HG02938 (cell line): ENCODE data around the gene PSMD7.
A peak's percentile ranks its signal among the peaks of the same experiment; 100 is the strongest.

Experiments
- ATAC-seq: cut with Tn5 transposase; IDR thresholded peaks from one replicate; pipeline ENCODE4 v1.9.1; 2021; ENCODE audit warnings: mild to moderate bottlenecking, moderate library complexity; ENCODE audit not compliant: unreplicated experiment

Gene PSMD7

DNA sequence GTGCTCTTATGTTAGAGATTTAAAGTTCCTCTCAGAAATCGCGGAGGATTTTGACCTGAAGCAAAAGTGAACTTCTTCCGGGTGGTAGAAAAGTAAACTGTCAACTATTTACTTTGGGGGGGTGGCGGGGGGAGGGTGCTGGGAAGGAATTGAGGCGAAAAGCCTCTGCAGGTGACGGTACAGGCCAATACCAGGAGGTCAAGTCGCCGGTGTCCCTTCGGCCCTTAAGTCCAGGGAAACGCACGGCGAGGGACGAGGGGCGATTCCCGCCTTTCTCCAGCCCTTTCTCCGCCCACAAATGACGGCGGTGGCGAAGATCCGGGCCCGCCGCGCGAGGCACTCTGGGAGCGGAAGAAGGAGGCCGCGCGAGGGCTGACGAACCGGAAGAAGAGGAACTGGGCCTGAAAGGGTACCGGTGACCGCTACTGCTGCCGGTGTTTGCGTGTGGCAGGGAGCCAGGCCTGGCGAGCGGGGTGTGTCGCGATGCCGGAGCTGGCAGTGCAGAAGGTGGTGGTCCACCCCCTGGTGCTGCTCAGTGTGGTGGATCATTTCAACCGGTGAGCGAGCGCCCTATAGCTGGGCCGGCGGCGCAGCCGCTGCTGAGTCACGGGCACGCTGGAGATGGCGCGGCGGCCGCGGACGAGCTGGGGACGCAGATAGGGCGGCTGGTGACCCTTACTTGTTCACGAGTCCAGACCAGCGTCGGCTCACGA, at the start of gene PSMD7:
Gene PSMD7, plus strand, starts transcription at position 383 of the 713 bp plus-strand sequence. Its CDS starts 101 bp downstream, at position 484.
- ATAC-seq, result peak; percentile 90

DNA sequence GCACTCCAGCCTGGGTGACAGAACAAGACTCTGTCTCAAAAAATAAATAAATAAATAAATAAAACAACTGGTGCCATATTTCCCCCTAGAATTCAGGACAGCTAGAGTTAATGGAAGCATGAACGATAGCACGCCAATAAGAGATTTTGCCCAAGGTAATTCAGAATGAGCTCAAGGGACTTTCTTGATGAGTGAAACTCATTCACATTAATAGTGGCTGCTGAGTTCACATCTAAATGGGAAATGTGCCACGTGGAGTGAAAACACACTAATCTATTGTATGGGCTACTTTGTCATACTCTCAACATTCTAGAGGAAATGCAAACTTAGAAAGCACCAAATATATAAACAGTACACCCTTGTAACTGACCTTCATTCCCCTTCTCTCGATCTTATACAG, 47.4 kb upstream of the PSMD7 start:
- no peak for ATAC-seq

DNA sequence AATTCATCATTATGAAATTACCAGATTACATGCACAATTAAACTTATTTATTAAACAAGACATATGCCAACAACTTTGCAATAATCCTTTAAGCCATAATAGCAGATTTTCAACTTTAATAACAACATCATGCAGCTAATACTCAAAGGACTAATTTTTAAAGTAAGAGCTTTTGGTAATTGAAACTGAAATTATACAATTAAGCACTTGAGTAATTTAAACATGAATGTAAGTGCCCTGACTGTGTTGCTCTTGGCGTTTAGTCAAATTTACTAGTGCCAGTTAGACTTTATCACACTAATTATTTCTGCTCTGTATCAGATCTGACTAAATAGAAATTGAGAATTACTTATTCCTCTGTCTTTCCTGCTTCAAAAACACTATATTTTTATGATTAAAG, 46.8 kb upstream of the PSMD7 start:
- ATAC-seq, result no peak

DNA sequence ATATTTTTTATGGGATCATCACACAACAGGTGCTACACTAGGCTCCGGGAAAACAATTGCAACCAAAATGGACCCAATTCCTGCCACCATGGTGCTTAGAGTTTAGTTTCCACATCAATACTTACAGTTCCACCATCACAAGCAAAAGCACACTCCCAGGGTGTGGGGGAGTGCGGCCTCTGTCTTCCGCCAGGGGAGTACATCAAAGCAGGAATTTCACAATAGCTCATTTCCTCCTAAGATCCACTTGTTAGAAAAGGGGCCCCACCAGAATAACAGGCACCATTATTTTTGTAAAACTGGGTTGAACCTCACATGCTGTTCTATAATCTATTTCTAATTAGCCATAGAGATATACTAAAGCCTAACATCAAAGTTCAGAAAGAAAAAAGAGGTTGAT, 44.3 kb upstream of the PSMD7 start:
- no peak for ATAC-seq

DNA sequence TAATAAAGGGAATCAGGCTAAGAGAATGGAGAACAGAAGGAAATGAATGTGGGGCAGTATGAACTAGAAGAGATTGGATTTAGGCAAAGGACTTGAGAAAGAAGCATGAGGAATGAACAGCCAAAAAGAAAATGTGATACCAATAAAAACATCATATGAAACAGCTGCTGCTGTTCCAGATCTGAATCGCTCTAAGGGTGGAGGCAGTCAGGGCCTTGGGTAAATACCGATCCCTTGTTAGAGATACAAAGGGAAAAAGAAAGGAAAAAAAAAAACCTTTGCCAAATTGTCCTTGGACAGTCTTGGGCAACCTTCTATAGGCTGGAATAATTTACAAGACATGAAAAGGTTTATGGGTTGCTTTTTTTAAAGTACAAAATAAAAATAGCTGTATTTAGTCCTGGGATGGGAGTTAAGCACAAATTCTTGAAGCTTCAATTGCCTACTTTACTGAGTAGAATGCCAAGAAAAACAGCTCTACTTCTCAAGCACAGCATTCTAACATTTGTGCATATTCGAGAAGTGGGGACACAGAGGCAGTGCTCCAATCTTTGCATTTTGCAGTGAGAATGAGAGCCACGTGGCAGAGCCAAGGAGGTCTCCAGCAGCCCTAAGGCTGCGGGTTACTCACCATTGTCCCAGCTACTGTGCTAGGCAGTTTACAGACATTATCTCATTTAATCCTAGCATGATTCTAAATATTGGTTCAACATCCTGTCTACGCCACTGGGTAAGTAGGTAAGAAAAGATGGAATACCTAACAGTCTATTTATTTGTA, 43.3 kb upstream of the PSMD7 start:
- ATAC-seq, result no peak

DNA sequence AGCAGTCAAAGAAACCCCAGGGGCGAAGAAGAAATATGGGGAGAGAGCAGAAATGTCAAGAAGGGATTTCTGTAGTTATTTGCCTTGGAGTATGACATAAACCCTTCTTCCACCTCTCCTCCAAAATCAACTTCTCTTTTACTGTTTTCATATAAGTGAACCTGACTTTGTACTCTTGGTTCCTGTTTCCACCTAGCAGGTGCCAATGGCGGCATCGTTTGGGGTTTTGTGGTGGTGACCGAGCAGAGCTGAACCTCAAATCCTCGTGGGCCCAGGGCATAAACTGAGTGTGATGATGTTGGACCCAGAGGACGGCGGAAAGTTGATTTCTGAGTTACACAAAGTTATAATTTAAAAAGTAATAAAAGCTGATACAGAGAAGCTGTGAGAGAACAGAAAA, 39.6 kb upstream of the PSMD7 start:
- ATAC-seq, result peak; percentile 67

DNA sequence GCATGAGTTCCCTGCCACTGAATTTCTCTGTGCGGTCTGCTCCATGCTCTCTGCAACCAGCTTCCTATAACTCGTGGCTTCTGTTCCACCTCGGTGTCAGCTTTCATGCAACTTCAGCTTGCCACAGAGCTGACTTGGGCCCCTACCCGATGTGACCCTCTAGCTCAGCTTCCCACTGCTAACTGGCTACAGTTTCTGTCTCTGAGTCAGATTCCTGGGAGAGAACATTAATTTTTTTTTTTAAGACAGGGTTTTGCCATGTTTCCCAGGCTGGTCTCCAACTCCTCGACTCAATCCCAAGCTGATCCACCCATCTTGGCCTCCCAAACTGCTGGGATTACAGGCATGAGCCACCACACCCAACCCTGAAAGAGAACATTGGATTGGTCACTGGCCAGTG, 35.5 kb upstream of the PSMD7 start:
- ATAC-seq, result no peak

DNA sequence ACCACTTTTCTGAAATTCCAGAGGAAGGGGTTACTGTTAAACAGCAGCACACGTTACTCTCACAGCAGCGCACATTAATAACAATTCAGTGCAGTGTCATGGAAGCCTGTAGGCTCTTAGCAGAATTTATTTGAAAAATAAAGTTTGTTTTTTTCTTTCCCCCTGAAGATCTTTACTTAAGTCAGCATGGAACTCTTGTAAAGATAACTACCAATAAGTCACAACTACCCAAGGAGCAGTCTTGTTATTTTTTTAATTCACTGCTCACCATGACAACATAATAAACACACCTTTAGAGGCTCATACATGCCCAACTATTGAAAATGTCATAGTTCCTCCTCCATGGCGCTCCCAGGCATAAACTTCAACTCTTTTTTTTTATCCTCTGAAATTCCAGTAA, 31.8 kb upstream of the PSMD7 start:
- ATAC-seq, result no peak

DNA sequence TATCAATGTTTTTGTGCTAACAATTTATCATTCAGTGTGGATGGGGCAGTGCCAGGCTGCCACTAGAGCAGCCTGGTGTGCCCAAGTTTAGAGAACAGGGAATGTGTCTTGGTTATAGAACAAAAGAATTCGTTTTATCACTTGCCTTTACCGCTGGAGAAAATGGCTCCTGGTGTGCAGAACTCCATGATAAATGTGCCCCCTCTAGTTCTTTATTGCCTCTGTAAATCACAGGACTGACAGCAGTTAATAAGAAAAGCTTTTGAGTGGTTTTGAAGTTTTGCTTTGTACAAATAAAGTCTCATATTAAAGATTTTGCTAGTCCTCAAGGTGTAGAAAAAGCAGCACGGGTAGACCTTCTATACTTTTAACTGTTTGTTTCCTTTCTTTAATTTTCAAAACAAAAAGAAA, 28.2 kb upstream of the PSMD7 start:
- ATAC-seq, result no peak

DNA sequence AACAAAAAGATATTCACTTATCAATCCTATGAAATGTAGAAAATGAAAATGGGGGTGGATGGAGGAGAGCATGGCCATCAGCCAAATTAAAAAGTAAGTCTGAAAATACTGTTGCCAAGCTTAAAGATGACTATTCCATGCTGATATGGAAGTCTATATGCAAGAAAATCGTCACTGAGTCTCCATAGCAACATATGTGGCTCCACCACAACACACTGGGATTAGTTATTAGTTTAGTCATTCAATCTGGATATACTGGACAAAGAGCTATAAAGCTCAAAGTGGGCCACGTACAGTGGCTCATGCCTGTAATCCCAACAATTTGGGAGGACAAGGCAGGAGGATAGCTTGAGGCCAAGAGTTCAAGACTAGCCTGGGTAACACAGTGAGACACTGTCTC, 24.7 kb upstream of the PSMD7 start:
- ATAC-seq, result no peak

DNA sequence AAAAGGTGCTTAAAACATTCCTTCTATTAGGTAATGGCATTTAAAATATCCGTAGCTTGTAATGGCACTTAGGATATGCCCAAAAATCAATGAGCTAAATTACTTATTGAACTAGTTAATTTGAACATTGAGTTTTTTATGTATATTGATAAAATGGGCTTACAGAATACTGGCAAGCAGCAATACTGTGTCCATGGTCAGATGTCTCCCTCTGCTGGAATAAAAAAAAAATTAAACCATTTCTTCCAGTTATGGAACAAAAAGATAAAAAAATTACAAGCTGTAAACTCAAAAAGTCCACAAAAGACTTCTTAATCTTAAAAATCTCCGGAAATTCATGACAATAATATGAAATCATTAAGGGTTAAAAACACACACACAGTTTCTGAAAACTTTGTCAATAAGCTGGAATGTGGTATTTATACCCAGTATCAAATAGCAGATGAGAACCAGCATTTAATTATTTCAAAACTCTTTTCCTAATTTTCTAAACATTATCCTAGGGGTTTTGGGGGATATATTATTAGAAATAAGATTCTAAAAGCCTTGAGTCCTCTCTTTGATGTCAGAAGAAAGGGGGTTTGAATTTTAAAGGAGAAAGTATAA, 21.5 kb upstream of the PSMD7 start:
- ATAC-seq, result no peak

DNA sequence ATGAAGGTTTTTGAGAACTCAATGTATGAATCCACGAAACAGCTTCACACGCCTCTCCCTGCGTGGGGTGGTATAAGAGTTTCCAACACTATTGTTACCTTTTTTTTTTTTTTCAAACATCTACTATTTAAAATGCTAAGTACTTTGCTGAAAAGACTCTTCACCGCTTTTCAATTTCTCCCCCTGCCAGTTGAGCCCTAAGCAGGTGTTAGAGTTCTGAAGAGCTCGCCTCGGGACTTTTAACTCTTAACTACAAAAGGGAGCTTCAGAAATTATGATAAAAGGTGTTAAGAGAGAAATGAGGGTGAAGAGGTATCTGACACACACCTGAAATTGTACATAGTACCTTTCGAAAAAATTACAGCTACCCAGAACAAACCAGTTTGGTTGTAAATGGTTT, 20.9 kb upstream of the PSMD7 start:
- no peak for ATAC-seq

DNA sequence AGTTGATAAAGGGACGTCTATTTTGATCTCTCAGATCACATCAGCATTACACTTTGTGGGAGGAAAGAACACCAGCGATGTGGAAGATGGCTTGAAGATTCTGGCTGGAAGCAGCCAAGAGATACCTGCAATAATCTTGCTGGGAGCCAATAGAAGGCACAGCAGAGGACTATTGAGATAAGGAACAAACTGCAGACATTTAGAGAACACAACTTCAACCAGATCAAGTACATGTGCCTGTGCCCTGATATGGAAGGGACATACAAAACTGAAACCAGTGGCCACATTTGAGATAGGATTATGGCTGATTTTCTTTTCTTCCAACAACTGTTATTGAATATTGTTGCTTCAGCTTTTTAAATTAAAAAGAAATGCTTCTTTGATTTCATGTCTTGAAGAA, 18.6 kb upstream of the PSMD7 start:
- no peak for ATAC-seq

DNA sequence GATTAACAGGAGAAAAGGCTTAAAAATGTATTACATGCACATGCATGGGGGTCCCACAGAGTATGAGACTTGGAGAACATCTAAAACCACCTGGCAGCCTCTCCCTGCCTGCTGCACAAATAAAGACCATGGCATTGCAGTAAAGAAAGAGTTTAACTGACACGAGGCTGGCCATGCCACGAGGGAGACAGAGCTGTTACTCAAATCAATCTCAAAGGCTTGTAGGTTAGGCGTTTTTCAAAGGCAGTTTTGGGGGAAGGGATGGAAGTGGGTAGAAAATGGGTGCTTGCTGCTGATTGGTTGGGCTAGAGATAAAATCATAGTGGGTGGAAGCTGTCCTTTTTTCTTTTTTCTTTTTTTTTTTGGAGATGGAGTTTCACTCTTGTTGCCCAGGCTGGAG, 17.3 kb upstream of the PSMD7 start:
- no peak for ATAC-seq

DNA sequence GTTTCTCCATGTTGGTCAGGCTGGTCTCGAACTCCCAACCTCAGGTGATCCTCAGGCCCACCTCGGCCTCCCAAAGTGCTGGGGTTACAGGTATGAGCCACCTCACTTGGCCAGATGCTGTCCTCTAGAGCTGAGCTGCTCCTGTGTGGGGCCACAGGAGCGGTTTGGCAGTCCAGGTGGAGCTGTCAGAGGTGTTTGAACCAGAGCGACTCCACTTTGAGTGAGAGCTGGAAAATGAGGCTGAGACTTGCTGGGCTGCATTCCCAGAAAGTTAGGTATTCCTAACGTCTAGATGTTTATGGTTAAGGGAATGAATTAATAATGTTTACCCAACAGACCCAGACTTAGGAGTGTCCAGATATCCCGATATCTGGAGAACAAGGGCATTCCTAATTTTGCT, 16.8 kb upstream of the PSMD7 start:
- no peak for ATAC-seq

DNA sequence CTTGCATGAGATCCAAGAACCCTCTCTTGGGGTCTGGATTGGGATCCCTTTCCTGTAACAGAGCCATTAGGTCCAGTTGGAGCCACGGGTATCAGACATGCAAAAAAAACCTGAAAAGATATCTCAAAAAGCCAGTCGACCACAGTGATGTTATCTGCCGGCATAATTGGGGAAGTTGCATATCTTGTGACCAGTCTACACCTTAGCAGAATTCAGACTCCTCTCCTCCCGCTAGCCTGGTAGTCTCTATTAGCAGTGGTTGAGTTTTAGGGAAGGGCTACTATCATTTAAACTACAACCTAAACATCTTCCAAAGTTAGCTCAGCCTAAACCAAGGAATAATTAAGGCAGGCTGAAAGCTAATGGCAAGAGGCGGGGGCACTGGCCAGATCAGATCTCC, 16.2 kb upstream of the PSMD7 start:
- no peak for ATAC-seq

DNA sequence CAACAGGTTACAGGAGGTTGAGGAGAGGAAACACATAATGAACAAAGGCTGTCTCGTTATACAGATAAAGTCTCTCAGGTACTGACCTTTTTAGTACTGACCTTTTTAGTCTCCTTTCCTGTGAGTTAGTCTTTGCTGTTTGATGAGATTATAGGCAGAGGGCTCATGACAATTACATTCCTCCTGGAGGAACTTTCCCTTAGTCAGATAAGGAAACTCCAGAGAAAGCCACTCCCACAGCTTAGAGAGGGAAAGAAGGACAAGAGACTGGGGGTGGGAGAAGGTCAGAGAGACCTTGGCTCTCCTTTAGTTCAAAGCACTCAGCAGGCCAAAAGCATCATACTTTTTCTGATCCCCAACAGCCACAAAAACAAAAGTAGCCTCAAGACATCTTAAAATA, 15.3 kb upstream of the PSMD7 start:
- no peak for ATAC-seq

DNA sequence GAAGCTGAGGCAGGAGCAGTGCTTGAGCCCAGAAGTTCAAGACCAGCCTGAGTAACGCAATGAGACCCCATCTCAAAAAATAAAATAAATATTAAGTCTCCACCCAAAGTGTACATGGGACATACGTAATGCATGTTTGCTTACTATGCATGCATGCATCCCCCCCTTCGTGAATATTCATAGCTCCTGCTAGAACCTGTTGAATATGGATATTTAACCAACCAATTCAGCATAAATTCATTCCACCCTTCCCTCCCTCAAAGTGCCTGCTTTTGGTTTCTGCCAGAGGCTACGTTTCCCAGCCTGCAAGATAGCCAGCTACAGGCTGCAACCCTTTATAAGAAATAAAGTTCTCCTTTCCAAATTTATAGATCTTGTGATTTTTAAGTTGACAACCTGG, 12.9 kb upstream of the PSMD7 start:
- no peak for ATAC-seq

DNA sequence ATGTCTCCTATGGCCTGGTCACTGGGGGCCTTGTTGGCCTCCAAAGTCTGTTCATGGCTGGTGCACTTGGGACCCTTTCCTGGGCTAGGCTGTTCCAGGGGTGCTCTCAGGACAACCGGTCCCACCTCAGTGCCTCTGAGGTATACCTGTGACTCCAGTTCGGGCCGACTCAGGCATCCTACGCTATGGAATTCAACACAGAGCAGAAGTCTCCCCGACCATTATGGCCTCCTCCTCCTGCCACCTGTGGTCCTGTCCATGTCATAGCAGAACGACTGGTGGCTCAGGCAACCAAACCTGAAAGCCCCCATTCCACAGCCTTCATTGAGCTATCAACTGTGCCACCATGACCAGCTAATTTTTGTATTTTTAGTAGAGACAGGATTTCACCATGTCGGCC, 8.5 kb upstream of the PSMD7 start:
- no peak for ATAC-seq

DNA sequence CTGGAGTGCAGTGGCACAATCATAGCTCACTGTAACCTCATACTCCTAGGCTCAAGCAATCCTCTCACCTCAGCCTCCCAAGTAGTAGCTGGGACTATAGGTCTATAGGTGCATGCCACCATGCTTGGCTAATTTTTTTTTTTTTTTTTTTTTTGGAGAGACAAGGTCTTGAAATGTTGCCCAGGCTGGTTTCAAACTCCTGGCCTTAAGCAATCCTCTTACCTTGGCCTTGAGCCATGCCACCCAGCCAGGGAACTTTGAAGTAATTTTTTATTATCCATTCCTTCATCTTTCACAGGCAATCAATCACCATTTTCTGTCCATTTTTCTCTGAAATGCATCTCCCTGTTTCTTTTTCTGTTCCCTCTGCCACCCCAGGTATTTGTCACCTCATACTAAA, 6.3 kb upstream of the PSMD7 start:
- no peak for ATAC-seq

DNA sequence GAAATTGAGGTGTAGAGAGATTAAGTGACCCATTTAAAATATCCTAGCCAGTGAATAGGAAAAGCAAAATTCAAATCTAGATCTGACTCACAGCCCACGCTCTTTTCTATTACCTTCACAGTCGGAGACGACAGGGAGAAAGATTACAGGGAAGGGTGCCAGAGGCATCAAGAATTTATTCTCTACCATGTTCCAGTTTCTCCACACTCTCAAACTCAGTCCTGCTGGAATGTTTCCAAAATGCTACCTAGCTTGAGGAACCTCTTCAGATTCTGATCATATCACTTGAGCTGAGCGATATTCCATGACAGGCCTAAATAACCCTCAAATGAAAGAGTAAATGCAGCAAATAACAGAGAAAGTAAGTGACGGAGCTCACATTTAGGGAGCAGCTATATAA, 5.4 kb upstream of the PSMD7 start:
- no peak for ATAC-seq

DNA sequence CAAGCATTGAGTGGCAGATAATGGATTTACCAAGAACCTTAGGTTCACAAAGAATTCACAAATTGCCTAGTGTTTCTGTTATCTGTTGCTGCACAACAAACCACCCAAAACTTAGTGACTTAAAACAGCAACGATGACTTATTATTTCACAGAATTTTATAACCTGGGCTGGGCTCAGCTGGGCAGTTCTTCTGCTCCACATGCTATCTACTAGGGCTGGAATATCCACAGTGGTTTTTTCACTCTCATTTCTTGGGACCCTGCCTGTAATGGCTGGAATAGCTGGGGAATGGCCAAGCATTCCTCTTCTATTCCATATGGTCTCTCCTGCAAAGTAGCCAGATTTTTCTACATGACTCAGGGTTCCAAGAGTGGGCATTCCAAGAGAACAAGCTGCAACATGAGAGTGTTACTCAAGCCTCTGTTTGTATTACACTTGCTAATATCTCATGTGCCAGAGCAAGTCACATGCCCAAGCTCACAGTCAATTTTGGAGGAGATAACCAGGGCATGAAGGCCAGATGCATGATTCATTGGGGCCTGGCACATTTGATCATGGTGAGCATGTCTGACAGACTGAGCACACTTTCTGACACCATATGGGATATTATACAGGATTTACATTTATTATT, 4.9 kb upstream of the PSMD7 start:
- no peak for ATAC-seq
